ENCODE measurements around the gene PMIS2.

Gene PMIS2

GRCh38 chr19:35585848-35586247 is at the start of gene PMIS2:
Gene PMIS2, plus strand, starts transcription at chr19:35586173. Its CDS starts 87 bp downstream, at chr19:35586260.
- DNase-seq = no peak

GRCh38 chr19:35539314-35539713 is 46.7 kb upstream of the PMIS2 start:
- no peak for DNase-seq

- no peak for DNase-seq
These were observed 46.1 kb upstream of the PMIS2 start for GRCh38 chr19:35539850-35540249.

GRCh38 chr19:35540356-35540927 is 45.5 kb upstream of the PMIS2 start:
- no peak for DNase-seq

- no peak for DNase-seq
These were observed 43.8 kb upstream of the PMIS2 start for GRCh38 chr19:35542209-35542608.

GRCh38 chr19:35543280-35544109 is 42.5 kb upstream of the PMIS2 start:
- no peak for DNase-seq

GRCh38 chr19:35544110-35544802 is 41.7 kb upstream of the PMIS2 start:
- DNase-seq = no peak

- peak; percentile 84 to 89 for DNase-seq
These were observed 40.7 kb upstream of the PMIS2 start, which contains the start of gene TMEM147 for GRCh38 chr19:35545001-35545854. Gene TMEM147, plus strand, starts transcription at chr19:35545626. Its CDS starts 114 bp downstream, at chr19:35545740.

GRCh38 chr19:35545855-35546381 is 40.1 kb upstream of the PMIS2 start:
- DNase-seq = no peak

GRCh38 chr19:35546532-35546931 is 39.4 kb upstream of the PMIS2 start:
- DNase-seq = no peak

GRCh38 chr19:35549174-35549788 is 36.7 kb upstream of the PMIS2 start:
- peak; percentile 7 to 52 for DNase-seq

GRCh38 chr19:35549879-35550523 is 36.0 kb upstream of the PMIS2 start:
- no peak for DNase-seq

- no peak for DNase-seq
These were observed 34.7 kb upstream of the PMIS2 start for GRCh38 chr19:35551091-35551810.

- no peak for DNase-seq
These were observed 33.2 kb upstream of the PMIS2 start for GRCh38 chr19:35552534-35553384.

- no peak for DNase-seq
These were observed 32.5 kb upstream of the PMIS2 start for GRCh38 chr19:35553385-35554000.

- DNase-seq = no peak
These were observed 31.9 kb upstream of the PMIS2 start for GRCh38 chr19:35554076-35554475.

- DNase-seq = no peak
These were observed 30.5 kb upstream of the PMIS2 start for GRCh38 chr19:35555301-35556005.

GRCh38 chr19:35556025-35556590 is 29.9 kb upstream of the PMIS2 start:
- no peak for DNase-seq
